Rectal smooth muscle tissue (tissue), 1 donor: ENCODE data around the gene TRIM9.
"Not testable (repeated sequence)": the region's sequence is repeated elsewhere in the genome, so short reads cannot be mapped to it uniquely, and the experiment has no call there.

Experiments
- H3K27ac ChIP-seq: one replicate; pipeline ENCODE4 v1.7.0; 2013; ENCODE audit warnings: low read depth, low read length, inconsistent platforms
- H3K27me3 ChIP-seq: one replicate; pipeline ENCODE4 v1.7.0; 2013; ENCODE audit warnings: low read length; ENCODE audit not compliant: control insufficient read depth, insufficient read depth
- H3K36me3 ChIP-seq: one replicate; pipeline ENCODE4 v1.7.0; 2013; ENCODE audit warnings: low read length; ENCODE audit not compliant: control insufficient read depth, insufficient read depth
- H3K4me1 ChIP-seq: one replicate; pipeline ENCODE4 v1.7.0; 2013; ENCODE audit warnings: low read length; ENCODE audit not compliant: control insufficient read depth, insufficient read depth
- H3K4me3 ChIP-seq: one replicate; pipeline ENCODE4 v1.7.0; 2013; ENCODE audit warnings: low read length
- H3K9ac ChIP-seq: one replicate; pipeline ENCODE4 v1.7.0; 2013; ENCODE audit warnings: low read length

The TRIM9 gene

DNA sequence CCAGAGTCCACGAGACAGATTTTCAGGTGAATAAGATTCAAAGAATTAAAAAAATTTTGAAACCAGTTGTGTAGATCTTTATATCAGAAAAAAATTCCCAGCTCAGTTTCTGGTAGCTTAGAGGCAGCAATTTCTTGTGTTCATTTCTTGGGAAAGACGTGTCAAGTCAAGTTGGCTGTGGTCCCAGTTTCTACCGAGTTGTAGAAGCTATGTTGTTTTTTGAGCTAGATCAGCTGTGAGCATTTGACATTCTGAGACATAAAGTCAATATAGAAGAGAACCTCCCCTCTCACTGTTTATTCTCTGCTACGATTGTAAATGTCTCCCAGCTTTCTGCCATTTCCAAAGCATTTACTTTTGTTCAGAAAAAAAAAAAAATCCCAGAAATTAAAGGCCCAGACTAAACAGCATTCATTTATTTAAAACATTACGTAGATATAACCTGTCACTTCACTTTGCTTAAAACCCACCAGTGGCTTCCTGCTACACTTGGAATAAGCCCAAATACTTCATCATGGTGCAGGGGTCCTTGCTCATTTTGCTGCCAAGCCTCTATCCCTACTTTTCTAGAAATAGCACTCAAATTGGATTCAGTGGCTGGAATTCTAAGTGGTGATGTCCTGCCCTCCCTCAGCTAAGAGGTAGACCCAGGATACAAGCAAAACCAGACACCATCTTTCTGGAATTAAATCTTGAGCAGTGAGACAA lies 130.1 kb downstream of the TRIM9 start:
- no peaks in the 10 kb centered on the region for H3K36me3 ChIP-seq
- no peak overlapping the region for H3K4me3 ChIP-seq
- H3K27ac ChIP-seq = peak overlapping the region; percentile 60
- no peaks in the 10 kb centered on the region for H3K27me3 ChIP-seq
- no peak overlapping the region for H3K9ac ChIP-seq
- H3K4me1 ChIP-seq = peaks cover 29% of the 10 kb centered on the region

GRCh38 chr14:50963919-50964318 lies 131.0 kb downstream of the TRIM9 start:
- no peak overlapping the region for H3K4me3 ChIP-seq
- no peaks in the 10 kb centered on the region for H3K36me3 ChIP-seq
- no peaks in the 10 kb centered on the region for H3K27me3 ChIP-seq
- H3K9ac ChIP-seq = no peak overlapping the region
- H3K27ac ChIP-seq = no peak overlapping the region
- H3K4me1 ChIP-seq = peaks cover 29% of the 10 kb centered on the region

GRCh38 chr14:50961605-50962221 lies 133.2 kb downstream of the TRIM9 start:
- Histone ChIP-seq H3K27me3 (no peaks in the 10 kb centered on the region), H3K9ac (no peak overlapping the region), H3K36me3 (no peaks in the 10 kb centered on the region), H3K27ac (peak overlapping the region; percentile 56), H3K4me1 (peaks cover 29% of the 10 kb centered on the region), H3K4me3 (peak overlapping the region; percentile 3)

GRCh38 chr14:50957296-50957695 lies 137.6 kb downstream of the TRIM9 start:
- H3K27me3 ChIP-seq = no peaks in the 10 kb centered on the region
- no peaks in the 10 kb centered on the region for H3K36me3 ChIP-seq
- H3K4me3 ChIP-seq = no peak overlapping the region
- peaks cover 20% of the 10 kb centered on the region for H3K4me1 ChIP-seq
- H3K9ac ChIP-seq = no peak overlapping the region
- peak overlapping the region; percentile 21 for H3K27ac ChIP-seq

DNA sequence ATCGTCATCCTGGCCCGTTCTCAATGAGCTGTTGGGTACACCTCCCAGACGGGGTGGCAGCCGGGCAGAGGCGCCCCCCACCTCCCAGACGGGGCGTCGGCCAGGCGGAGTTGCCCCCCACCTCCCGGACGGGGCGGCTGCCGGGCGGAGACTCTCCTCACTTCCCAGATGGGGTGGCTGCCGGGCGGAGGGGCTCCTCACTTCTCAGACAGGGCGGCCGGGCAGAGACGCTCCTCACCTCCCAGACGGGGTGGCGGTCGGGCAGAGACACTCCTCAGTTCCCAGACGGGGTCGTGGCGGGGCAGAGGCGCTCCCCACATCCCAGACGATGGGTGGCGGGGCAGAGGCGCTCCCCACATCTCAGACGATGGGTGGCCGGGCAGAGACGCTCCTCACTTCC lies 138.5 kb downstream of the TRIM9 start:
- H3K4me1 ChIP-seq = peaks cover 16% of the 10 kb centered on the region
- not testable (repeated sequence) for H3K27me3 ChIP-seq, H3K36me3 ChIP-seq, H3K27ac ChIP-seq, H3K9ac ChIP-seq, H3K4me3 ChIP-seq

DNA sequence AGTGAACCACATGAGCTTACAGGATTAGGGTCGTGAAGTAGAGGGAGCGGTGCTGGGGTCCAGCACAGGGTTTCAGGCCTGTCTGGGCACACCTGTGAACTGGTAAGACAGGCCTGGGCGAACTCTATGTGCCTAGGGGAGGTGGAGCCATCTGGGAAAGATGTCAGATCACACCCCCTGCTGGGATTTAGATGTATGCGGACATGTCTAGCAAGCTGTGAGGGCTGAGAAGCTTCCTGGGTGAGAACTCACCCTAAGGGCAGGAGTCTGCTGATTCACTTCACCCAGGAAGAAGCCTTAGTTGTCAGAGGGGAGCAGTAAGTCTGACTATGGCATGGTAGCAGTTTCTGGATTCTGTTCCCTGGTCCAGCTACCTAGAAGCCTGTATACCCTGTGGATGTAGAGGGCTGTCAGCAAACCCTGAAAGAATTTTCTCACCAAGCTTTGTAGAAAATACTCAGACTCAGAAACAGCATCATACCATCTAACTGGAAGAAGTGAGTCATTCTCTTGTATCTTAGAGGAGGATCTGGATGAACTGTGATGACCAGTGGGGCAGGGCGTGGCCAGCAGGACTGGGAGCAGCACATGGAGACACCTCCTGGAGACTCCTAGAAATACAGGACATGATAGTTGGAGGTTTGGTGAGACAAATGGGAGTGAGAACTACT lies 139.4 kb downstream of the TRIM9 start:
- no peaks in the 10 kb centered on the region for H3K27me3 ChIP-seq
- H3K27ac ChIP-seq = peak overlapping the region; percentile 86
- peaks cover 9% of the 10 kb centered on the region for H3K4me1 ChIP-seq
- H3K9ac ChIP-seq = no peak overlapping the region
- H3K4me3 ChIP-seq = no peak overlapping the region
- no peaks in the 10 kb centered on the region for H3K36me3 ChIP-seq

DNA sequence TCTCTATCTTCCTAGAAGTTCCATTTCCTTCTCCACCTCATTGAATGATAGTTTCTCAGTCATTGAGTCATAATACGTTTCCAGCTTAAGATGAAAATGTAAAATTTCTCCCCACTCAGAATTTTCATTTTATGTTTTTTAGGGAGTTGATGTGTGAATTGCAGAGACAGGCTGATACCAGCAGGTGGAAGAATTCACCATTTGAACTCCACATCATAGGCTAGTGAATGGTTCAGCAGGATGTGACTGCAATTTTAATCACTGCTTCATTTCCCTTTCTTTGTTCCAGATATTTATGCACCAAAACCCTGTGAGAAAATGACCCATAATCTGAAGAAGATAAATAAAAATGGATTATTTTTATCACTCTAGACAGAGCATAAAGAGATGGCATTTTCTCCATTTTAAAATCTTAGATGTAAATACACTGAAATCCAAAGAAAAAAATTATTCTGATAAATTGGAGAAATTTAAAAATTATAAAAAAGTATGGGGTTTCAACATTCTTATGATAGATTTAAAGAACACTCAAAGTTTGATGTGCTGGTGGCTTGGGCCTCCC lies 140.0 kb downstream of the TRIM9 start:
- Histone ChIP-seq H3K27ac (peak overlapping the region; percentile 86), H3K4me3 (no peak overlapping the region), H3K9ac (no peak overlapping the region), H3K4me1 (peaks cover 9% of the 10 kb centered on the region), H3K36me3 (no peaks in the 10 kb centered on the region), H3K27me3 (no peaks in the 10 kb centered on the region)

DNA sequence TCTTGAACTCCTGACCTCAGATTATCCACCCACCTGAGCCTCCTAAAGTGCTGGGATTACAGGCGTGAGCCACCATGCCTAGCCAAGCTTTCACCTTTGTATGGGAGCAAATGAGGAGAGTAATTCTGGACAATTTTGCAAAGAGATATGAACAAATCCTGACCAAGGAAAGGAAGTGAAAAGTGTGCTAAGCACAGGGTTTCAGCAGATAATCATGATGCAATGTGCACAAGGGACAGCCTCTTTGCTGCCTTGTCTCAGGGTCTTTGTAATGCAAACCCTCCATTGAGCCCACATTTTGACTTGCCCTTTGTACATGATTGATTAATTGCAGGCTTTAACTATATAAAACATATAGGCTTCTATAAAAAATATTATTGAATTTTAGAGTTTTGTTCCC lies 141.4 kb downstream of the TRIM9 start:
- no peak overlapping the region for H3K27ac ChIP-seq

DNA sequence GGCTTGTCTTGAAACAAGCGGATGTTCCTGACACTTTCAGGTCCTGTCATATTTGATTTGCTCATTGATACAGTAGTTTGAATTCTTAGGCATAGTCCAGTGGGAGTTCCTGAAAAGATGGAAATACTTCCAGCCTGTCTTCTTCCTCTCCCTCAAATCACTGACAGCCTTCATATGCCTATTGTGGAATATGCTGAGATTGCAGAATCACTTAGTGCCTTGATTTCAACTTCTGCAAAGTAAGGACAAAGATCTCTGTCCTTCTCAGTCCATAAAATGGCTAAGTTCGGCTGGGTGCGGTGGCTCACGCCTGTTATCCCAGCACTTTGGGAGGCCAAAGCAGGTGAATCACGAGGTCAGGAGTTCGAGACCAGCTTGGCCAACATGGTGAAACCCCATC lies 143.9 kb downstream of the TRIM9 start:
- H3K36me3 ChIP-seq = no peaks in the 10 kb centered on the region
- H3K27ac ChIP-seq = no peak overlapping the region
- no peaks in the 10 kb centered on the region for H3K27me3 ChIP-seq
- H3K9ac ChIP-seq = no peak overlapping the region
- no peak overlapping the region for H3K4me3 ChIP-seq
- peaks cover 9% of the 10 kb centered on the region for H3K4me1 ChIP-seq

More for the DNA sequence above, 141.4 kb downstream of the TRIM9 start:
- no peaks in the 10 kb centered on the region for H3K36me3 ChIP-seq
- H3K9ac ChIP-seq = no peak overlapping the region
- no peak overlapping the region for H3K4me3 ChIP-seq
- H3K27me3 ChIP-seq = no peaks in the 10 kb centered on the region
- peaks cover 9% of the 10 kb centered on the region for H3K4me1 ChIP-seq

- Histone ChIP-seq H3K4me1 (no peaks in the 10 kb centered on the region), H3K27me3 (no peaks in the 10 kb centered on the region), H3K27ac (no peak overlapping the region), H3K4me3 (no peak overlapping the region), H3K36me3 (no peaks in the 10 kb centered on the region), H3K9ac (no peak overlapping the region)
These were observed 146.7 kb downstream of the TRIM9 start for GRCh38 chr14:50948205-50948604.

DNA sequence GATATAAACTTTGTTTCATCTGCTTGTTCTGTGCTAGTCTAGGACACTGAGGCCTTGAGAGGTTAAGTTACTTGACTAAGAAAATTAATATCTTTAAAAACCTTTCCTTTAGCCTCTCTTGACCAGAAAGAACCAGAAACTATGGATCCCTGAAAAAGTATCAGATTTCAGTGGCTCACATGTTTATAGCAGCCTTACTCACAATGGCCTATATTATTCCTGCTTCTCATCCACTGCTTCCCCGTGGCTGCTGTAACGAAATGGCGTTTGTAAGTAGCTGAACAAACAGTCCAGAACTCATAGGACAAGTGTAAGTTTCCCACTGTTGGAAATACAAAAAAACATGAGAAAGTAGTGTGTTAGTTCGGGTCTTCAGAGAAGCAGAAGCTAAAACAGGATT lies 147.5 kb downstream of the TRIM9 start:
- no peak overlapping the region for H3K27ac ChIP-seq
- H3K4me3 ChIP-seq = no peak overlapping the region
- H3K27me3 ChIP-seq = no peaks in the 10 kb centered on the region
- no peaks in the 10 kb centered on the region for H3K36me3 ChIP-seq
- H3K9ac ChIP-seq = no peak overlapping the region
- no peaks in the 10 kb centered on the region for H3K4me1 ChIP-seq

GRCh38 chr14:50946234-50946935 lies 148.5 kb downstream of the TRIM9 start:
- no peak overlapping the region for H3K9ac ChIP-seq
- no peaks in the 10 kb centered on the region for H3K4me1 ChIP-seq
- no peak overlapping the region for H3K27ac ChIP-seq
- H3K27me3 ChIP-seq = no peaks in the 10 kb centered on the region
- no peak overlapping the region for H3K4me3 ChIP-seq
- no peaks in the 10 kb centered on the region for H3K36me3 ChIP-seq
